Calu3 (cell line): ENCODE results near the gene TMEM150A. TPM values are rescaled to one million over a fixed set of nuclear protein-coding genes. Genes with fewer than 3 reads are reported as not detected.

Experiments
- BruUV-seq: library from RNA; stranded (reverse); fragments of 400-500 nt; replicated peaks from 2 replicates; lab custom pipeline; 2021; lab: Mats Ljungman, UMichigan
- CTCF ChIA-PET: fragments of 300-600 bp; sonication (Branson Sonifier 250); formaldehyde crosslinking; loops from one replicate; lab custom pipeline; 2022; ENCODE audit warnings: antibody characterized with exemption; lab: Charles Lee
- DNase-seq: peaks from one replicate; pipeline ENCODE4 v3.0.0; 2022
- H3K27ac Mint-ChIP-seq: one replicate; pipeline ENCODE4 v1.8.0; 2022; ENCODE audit warnings: mixed read lengths; ENCODE audit not compliant: unreplicated experiment
- H3K27me3 Mint-ChIP-seq: one replicate; pipeline ENCODE4 v1.8.0; 2022; ENCODE audit warnings: mixed read lengths; ENCODE audit not compliant: unreplicated experiment
- H3K36me3 Mint-ChIP-seq: one replicate; pipeline ENCODE4 v1.8.0; 2022; ENCODE audit warnings: mild to moderate bottlenecking, moderate library complexity, mixed read lengths; ENCODE audit not compliant: insufficient read depth, unreplicated experiment
- H3K4me1 Mint-ChIP-seq: one replicate; pipeline ENCODE4 v1.8.0; 2022; ENCODE audit warnings: mild to moderate bottlenecking, low read depth, mixed read lengths; ENCODE audit not compliant: unreplicated experiment
- H3K4me3 Mint-ChIP-seq: one replicate; pipeline ENCODE4 v1.8.0; 2022; ENCODE audit warnings: mild to moderate bottlenecking, low read depth, moderate library complexity, mixed read lengths; ENCODE audit not compliant: unreplicated experiment
- H3K9me3 Mint-ChIP-seq: one replicate; pipeline ENCODE4 v1.8.0; 2022; ENCODE audit warnings: low read depth, mixed read lengths; ENCODE audit not compliant: unreplicated experiment
- CTCF ChIP-seq: fragments of 200-600 bp; IDR thresholded peaks from one replicate; pipeline ENCODE4 v1.8.0; 2022; ENCODE audit warnings: antibody characterized with exemption; ENCODE audit not compliant: unreplicated experiment
- intact Hi-C: fragments of 100-400 bp; cut with micrococcal nuclease; formaldehyde crosslinking; loops from one replicate; pipeline ENCODE4 v1.10.0; 2022; ENCODE audit not compliant: unreplicated experiment
- total RNA-seq: library from RNA; stranded (reverse); gene quantifications from 2 replicates; pipeline ENCODE4 v1.2.3, GENCODE V29; 2022

Gene TMEM150A
- total RNA-seq, 1 experiment from 2014 or later: 12.1 TPM

GRCh38 chr2:85582492-85582891, 20.0 kb downstream of the TMEM150A start:
- intact Hi-C loops: no loop called here
- H3K27me3 Mint-ChIP-seq: no peaks in the 10 kb centered on the region
- peaks cover 33% of the 10 kb centered on the region for H3K4me1 Mint-ChIP-seq
- no peak overlapping the region for H3K4me3 Mint-ChIP-seq
- H3K36me3 Mint-ChIP-seq: peaks cover 22% of the 10 kb centered on the region
- no peak overlapping the region for H3K27ac Mint-ChIP-seq
- TF ChIP-seq CTCF: no peak
- CTCF ChIA-PET: no interaction called here
- DNase-seq: no peak
- no TSS peak for BruUV-seq
- H3K9me3 Mint-ChIP-seq: no peaks in the 10 kb centered on the region

- Mint-ChIP-seq H3K36me3 (peaks cover 27% of the 10 kb centered on the region), H3K4me3 (no peak overlapping the region), H3K27ac (no peak overlapping the region), H3K4me1 (peaks cover 24% of the 10 kb centered on the region), H3K27me3 (no peaks in the 10 kb centered on the region), H3K9me3 (no peaks in the 10 kb centered on the region)
- no peak for TF ChIP-seq CTCF
- no TSS peak for BruUV-seq
- DNase-seq: no peak
- intact Hi-C loops: no loop called here
- CTCF ChIA-PET: no interaction called here
These were observed 22.3 kb downstream of the TMEM150A start for GRCh38 chr2:85580206-85580605.

- CTCF ChIA-PET: no interaction called here
- H3K36me3 Mint-ChIP-seq: peaks cover 27% of the 10 kb centered on the region
- H3K4me1 Mint-ChIP-seq: peaks cover 19% of the 10 kb centered on the region
- no peak for TF ChIP-seq CTCF
- no peak overlapping the region for H3K27ac Mint-ChIP-seq
- no TSS peak for BruUV-seq
- intact Hi-C loops: no loop called here
- no peaks in the 10 kb centered on the region for H3K9me3 Mint-ChIP-seq
- no peak for DNase-seq
- no peaks in the 10 kb centered on the region for H3K27me3 Mint-ChIP-seq
- no peak overlapping the region for H3K4me3 Mint-ChIP-seq
These were observed 23.1 kb downstream of the TMEM150A start for GRCh38 chr2:85579266-85579935.

GRCh38 chr2:85578243-85579180, 24.0 kb downstream of the TMEM150A start:
- Mint-ChIP-seq H3K4me1 (peaks cover 19% of the 10 kb centered on the region), H3K4me3 (peak overlapping the region; percentile 88), H3K27ac (peak overlapping the region; percentile 70), H3K27me3 (no peaks in the 10 kb centered on the region), H3K9me3 (no peaks in the 10 kb centered on the region), H3K36me3 (peaks cover 27% of the 10 kb centered on the region)
- DNase-seq: peak; percentile 18
- BruUV-seq: no TSS peak
- intact Hi-C loops: no loop called here
- CTCF ChIA-PET: interaction anchor here (1.1 to 2.6 kb wide), 2 partner anchors 17 to 21 kb away, joined by 4 to 11 read pairs; partner anchors contain the start of gene RNF181
- no peak for TF ChIP-seq CTCF
